Activated CD8-positive, alpha-beta T cell treated with anti-CD3 and anti-CD28 coated beads for 36 hours (primary cell): ENCODE measurements around the gene RAB3GAP1. TPM values are rescaled to one million over a fixed set of nuclear protein-coding genes. Genes with fewer than 3 reads are reported as not detected.

ENCODE experiments used
- ATAC-seq: fragments of 200-7000 bp; cut with Tn5 transposase; one replicate; pipeline ENCODE4 v1.10.0; 2021; ENCODE audit warnings: mild to moderate bottlenecking, moderate library complexity
- CTCF ChIA-PET: fragments of 350-600 bp; sonication (Branson Sonifier 250); formaldehyde crosslinking; loops from one replicate; lab custom pipeline; 2021; ENCODE audit warnings: antibody characterized with exemption; lab: Charles Lee
- POLR2A ChIA-PET: fragments of 350-600 bp; sonication (Branson Sonifier 250); formaldehyde crosslinking; loops from one replicate; lab custom pipeline; 2021; ENCODE audit warnings: antibody characterized with exemption; lab: Charles Lee
- DNase-seq: peaks from one replicate; pipeline ENCODE4 v3.0.0-alpha.2; 2020
- H3K27ac Mint-ChIP-seq: one replicate; pipeline ENCODE4 v1.8.0; 2021; ENCODE audit warnings: mild to moderate bottlenecking, mixed read lengths
- H3K27me3 Mint-ChIP-seq: one replicate; pipeline ENCODE4 v1.8.0; 2021; ENCODE audit warnings: mixed read lengths
- H3K36me3 Mint-ChIP-seq: one replicate; pipeline ENCODE4 v1.8.0; 2021; ENCODE audit warnings: low read depth, mixed read lengths
- H3K4me1 Mint-ChIP-seq: one replicate; pipeline ENCODE4 v1.8.0; 2021; ENCODE audit warnings: low read depth, mixed read lengths
- H3K4me3 Mint-ChIP-seq: one replicate; pipeline ENCODE4 v1.8.0; 2021; ENCODE audit warnings: mild to moderate bottlenecking, moderate library complexity, mixed read lengths
- H3K9me3 Mint-ChIP-seq: one replicate; pipeline ENCODE4 v1.8.0; 2021; ENCODE audit warnings: mixed read lengths
- intact Hi-C: fragments of 100-400 bp; cut with micrococcal nuclease; formaldehyde crosslinking; loops from one replicate; pipeline ENCODE4 v1.10.0; 2022
- total RNA-seq, 2 experiments: library from RNA; stranded (reverse); gene quantifications; one replicate each; pipeline ENCODE4 v1.2.3, GENCODE V29; 2021
- TF ChIP-seq, protein P1 (sequence below): fragments of 200-600 bp; IDR thresholded peaks from one replicate; pipeline ENCODE4 v1.8.0; 2022; ENCODE audit warnings: antibody characterized with exemption, mild to moderate bottlenecking

The RAB3GAP1 gene
- total RNA-seq, 2 experiments from 2014 or later: 24.7 to 25.6 TPM

DNA sequence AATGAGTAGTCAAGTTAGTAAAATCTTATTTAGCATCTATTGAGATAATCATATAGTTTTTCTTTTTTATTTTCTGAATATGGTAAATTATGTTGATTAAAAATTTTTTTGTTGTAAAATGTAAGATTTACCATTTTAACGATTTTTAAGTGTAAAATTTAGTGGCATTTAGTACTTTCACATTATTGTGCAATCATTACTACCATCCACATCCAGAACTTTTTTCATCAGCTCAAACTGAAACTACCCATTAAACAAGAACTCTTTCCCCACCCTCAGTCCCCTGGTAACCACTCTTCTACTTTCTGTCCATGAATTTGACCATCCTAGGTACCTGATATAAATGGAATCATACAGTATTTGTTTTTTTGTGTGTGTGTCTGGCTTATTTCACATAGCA is 11.1 kb downstream of the RAB3GAP1 start:
- POLR2A ChIA-PET: no interaction called here

DNA sequence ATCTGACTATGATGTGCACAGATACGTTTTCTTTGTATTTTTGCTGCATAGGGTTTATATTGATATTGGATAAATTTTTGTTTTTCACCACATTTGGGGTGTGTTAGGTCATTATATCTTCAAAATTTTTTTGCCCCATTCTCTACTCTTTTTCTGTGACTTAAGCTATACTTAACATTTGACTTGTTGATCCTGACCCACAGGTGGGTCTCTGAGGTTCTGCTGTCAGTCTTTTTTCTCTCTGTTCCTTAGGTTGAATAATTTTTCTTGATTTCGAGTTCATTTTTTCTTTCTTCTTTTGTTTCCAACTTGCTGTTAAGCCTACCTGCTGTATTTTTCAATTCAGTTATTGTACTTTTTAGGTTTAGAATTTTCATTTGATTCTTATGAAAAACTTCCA is 12.1 kb downstream of the RAB3GAP1 start:
- Mint-ChIP-seq H3K36me3 (peaks cover 66% of the 10 kb centered on the region), H3K27me3 (no peaks in the 10 kb centered on the region), H3K27ac (peak overlapping the region; percentile 44), H3K4me3 (no peak overlapping the region), H3K9me3 (peaks cover 8% of the 10 kb centered on the region), H3K4me1 (peaks cover 47% of the 10 kb centered on the region)
- TF ChIP-seq, protein P1, sequence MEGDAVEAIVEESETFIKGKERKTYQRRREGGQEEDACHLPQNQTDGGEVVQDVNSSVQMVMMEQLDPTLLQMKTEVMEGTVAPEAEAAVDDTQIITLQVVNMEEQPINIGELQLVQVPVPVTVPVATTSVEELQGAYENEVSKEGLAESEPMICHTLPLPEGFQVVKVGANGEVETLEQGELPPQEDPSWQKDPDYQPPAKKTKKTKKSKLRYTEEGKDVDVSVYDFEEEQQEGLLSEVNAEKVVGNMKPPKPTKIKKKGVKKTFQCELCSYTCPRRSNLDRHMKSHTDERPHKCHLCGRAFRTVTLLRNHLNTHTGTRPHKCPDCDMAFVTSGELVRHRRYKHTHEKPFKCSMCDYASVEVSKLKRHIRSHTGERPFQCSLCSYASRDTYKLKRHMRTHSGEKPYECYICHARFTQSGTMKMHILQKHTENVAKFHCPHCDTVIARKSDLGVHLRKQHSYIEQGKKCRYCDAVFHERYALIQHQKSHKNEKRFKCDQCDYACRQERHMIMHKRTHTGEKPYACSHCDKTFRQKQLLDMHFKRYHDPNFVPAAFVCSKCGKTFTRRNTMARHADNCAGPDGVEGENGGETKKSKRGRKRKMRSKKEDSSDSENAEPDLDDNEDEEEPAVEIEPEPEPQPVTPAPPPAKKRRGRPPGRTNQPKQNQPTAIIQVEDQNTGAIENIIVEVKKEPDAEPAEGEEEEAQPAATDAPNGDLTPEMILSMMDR: no peak
- ChIA-PET CTCF (interaction anchor here (0.8 kb wide), 1 partner anchor 183 kb away, joined by 3 read pairs; no protein-coding TSS in a partner anchor), POLR2A (no interaction called here)
- intact Hi-C loops: no loop called here
- DNase-seq (no peak), ATAC-seq (no peak)

More for the DNA sequence above, 11.1 kb downstream of the RAB3GAP1 start:
- Mint-ChIP-seq H3K4me3 (no peak overlapping the region), H3K27me3 (no peaks in the 10 kb centered on the region), H3K4me1 (peaks cover 44% of the 10 kb centered on the region), H3K36me3 (peaks cover 64% of the 10 kb centered on the region), H3K9me3 (peaks cover 8% of the 10 kb centered on the region), H3K27ac (no peak overlapping the region)
- intact Hi-C loops: no loop called here
- TF ChIP-seq, protein P1: no peak
- CTCF ChIA-PET: no interaction called here
- ATAC-seq: no peak
- no peak for DNase-seq

DNA sequence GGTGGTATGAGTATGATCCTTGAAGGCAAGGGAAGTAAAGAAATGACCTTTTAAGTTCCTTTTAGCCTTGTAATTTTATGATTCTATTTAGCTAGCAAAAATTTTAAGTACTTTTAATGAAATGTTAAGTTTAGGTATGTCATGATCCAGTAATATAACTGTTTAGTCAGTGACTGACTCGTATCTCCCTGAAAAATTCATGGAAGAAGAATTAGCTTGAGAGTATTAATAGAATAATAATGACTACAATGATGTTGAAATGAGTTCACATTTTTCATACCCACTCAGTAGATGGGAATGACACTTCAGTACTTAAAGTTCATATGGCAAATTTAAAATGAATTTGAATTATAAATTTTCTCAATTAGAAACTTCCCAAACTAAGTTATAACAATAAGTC is 14.6 kb downstream of the RAB3GAP1 start:
- H3K36me3 Mint-ChIP-seq: peaks cover 66% of the 10 kb centered on the region
- no peak for ATAC-seq
- ChIA-PET CTCF (no interaction called here), POLR2A (interaction anchor here (0.7 to 1.1 kb wide), 3 partner anchors 9 to 15 kb away, joined by 3 to 5 read pairs (median 3); partner anchors contain the start of gene RAB3GAP1)
- TF ChIP-seq, protein P1: no peak
- no peaks in the 10 kb centered on the region for H3K27me3 Mint-ChIP-seq
- no peak for DNase-seq
- intact Hi-C loops: no loop called here
- no peak overlapping the region for H3K4me3 Mint-ChIP-seq
- H3K9me3 Mint-ChIP-seq: peaks cover 18% of the 10 kb centered on the region
- H3K4me1 Mint-ChIP-seq: peaks cover 51% of the 10 kb centered on the region
- no peak overlapping the region for H3K27ac Mint-ChIP-seq

DNA sequence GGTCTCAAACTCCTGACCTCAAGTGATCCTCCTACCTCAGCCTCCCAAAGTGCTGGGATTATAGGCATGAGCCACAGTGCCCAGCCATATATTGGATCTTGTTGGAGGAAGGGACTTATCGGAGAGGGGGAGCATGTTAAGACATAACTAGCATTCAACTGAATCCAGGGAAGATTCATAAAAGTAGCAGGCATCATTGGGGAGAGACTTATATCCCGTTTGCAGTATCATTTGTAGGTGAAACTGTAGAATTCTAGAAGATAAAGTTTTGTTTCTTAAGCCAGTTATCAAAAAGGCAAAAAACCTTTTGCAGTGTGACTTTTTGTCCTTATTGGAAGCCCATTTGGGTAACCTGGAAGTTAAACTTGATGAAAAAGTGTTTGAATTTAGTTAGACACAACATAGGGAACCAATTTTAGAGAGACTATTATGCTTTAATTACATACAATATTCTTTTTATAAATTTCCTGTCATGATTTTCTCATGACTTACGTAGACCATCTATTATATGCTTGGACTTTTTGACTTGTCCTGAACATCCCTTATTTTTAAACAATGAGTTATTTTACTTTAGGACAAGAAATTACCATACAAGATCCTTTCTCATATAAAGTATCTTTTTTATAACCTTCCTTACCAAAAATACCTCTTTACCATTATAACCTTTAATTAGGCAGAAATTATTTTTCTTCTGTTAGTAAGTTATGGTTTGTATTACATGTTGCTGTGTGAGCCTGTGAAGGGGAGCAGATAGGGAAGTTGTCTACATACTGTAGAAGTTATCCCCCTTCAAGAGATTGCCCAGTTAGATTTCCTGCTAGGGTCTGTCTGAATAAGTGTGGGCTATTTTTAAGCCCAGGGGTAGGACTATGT is 20.3 kb downstream of the RAB3GAP1 start:
- no peak overlapping the region for H3K27ac Mint-ChIP-seq
- no peaks in the 10 kb centered on the region for H3K27me3 Mint-ChIP-seq
- no peak for DNase-seq
- H3K9me3 Mint-ChIP-seq: peaks cover 22% of the 10 kb centered on the region
- CTCF ChIA-PET: no interaction called here
- intact Hi-C loops: no loop called here
- peaks cover 56% of the 10 kb centered on the region for H3K36me3 Mint-ChIP-seq
- no peak overlapping the region for H3K4me3 Mint-ChIP-seq
- no peak for ATAC-seq
- H3K4me1 Mint-ChIP-seq: peaks cover 27% of the 10 kb centered on the region
- TF ChIP-seq, protein P1: no peak
- POLR2A ChIA-PET: no interaction called here

DNA sequence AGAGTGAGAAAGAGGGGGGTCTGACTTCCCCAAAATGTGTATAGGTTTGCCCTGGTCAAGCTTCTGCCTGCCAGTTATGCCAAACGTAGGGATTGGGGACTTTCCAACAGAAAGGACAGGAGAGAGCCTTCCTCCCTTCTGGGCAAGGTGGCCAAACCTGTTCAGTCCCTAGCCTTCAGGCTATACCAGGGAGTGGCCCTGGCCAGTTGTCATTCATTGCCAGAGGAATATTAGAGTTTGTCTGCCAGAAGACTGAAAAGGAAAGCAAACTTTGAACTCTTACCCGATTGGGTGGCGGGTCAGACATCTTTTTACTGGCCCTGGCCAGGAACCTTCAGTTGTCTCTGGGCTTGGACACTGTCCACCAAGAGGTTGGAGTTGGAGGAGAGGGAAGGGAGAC is 22.1 kb downstream of the RAB3GAP1 start:
- DNase-seq (no peak), ATAC-seq (no peak)
- Mint-ChIP-seq H3K9me3 (peaks cover 24% of the 10 kb centered on the region), H3K4me1 (peaks cover 20% of the 10 kb centered on the region), H3K36me3 (peaks cover 54% of the 10 kb centered on the region), H3K4me3 (no peak overlapping the region), H3K27me3 (no peaks in the 10 kb centered on the region), H3K27ac (no peak overlapping the region)
- intact Hi-C loops: no loop called here
- TF ChIP-seq, protein P1: no peak
- POLR2A ChIA-PET: no interaction called here
- CTCF ChIA-PET: no interaction called here
